OCI-LY3 (cell line): ENCODE measurements around the gene ROPN1.
"Not testable (repeated sequence)": the region's sequence is repeated elsewhere in the genome, so short reads cannot be mapped to it uniquely, and the experiment has no call there.

Experiments
- CTCF ChIP-seq: fragments of 200-600, 300-600 bp; sonication (generic); IDR thresholded peaks from 2 replicates; pipeline ENCODE4 v1.5.1; 2014; ENCODE audit warnings: antibody characterized with exemption, low read length, low read depth
- EZH2phosphoT487 ChIP-seq: fragments of 200-600 bp; shearing (Covaris generic); IDR thresholded peaks from 2 replicates; pipeline ENCODE4 v1.6.1; 2018; ENCODE audit warnings: antibody characterized with exemption, mixed run types, low read depth

- TF ChIP-seq CTCF, EZH2phosphoT487: not testable (repeated sequence)
Observed at GRCh38 chr3:124001366-124001765, 9.4 kb upstream of the ROPN1 start.
